Central memory CD8-positive, alpha-beta T cell (primary cell): Measurements from ENCODE around the gene RCC2.
A peak's percentile ranks its signal among the peaks of the same experiment; 100 is the strongest.

ENCODE experiments used
- ATAC-seq: fragments of 150-1000 bp; cut with Tn5 transposase; replicated peaks from 2 replicates; pipeline ENCODE4 v1.10.0; 2022; ENCODE audit warnings: mild to moderate bottlenecking, moderate FRiP score, moderate number of reproducible peaks; ENCODE audit not compliant: poor library complexity, severe bottlenecking; ENCODE audit errors: extremely low read depth
- DNase-seq, 2 donors: peaks; one replicate each; pipeline ENCODE4 v3.0.0; 2021; ENCODE audit warnings: low spot score in 2 of 2
- H3K27ac Mint-ChIP-seq: one replicate; pipeline ENCODE4 v1.8.0; 2022; ENCODE audit warnings: low read depth, mild to moderate bottlenecking, moderate library complexity, mixed read lengths
- H3K27me3 Mint-ChIP-seq: one replicate; pipeline ENCODE4 v1.8.0; 2022; ENCODE audit warnings: mixed read lengths
- H3K36me3 Mint-ChIP-seq: one replicate; pipeline ENCODE4 v1.8.0; 2022; ENCODE audit warnings: mild to moderate bottlenecking, moderate library complexity, mixed read lengths; ENCODE audit not compliant: insufficient read depth
- H3K4me1 Mint-ChIP-seq: one replicate; pipeline ENCODE4 v1.8.0; 2022; ENCODE audit warnings: mixed read lengths
- H3K4me3 Mint-ChIP-seq: one replicate; pipeline ENCODE4 v1.8.0; 2022; ENCODE audit warnings: mild to moderate bottlenecking, moderate library complexity, mixed read lengths
- H3K9me3 Mint-ChIP-seq: one replicate; pipeline ENCODE4 v1.8.0; 2022; ENCODE audit warnings: mixed read lengths

Gene RCC2

GRCh38 chr1:17405898-17406759 lies 33.3 kb downstream of the RCC2 start:
- H3K36me3 Mint-ChIP-seq: peaks cover 43% of the 10 kb centered on the region
- no peak overlapping the region for H3K27ac Mint-ChIP-seq
- ATAC-seq (peak; percentile 65), DNase-seq (peak in 1 of 2 donors; percentile 19)
- H3K9me3 Mint-ChIP-seq: no peaks in the 10 kb centered on the region
- no peak overlapping the region for H3K4me3 Mint-ChIP-seq
- H3K27me3 Mint-ChIP-seq: no peaks in the 10 kb centered on the region
- H3K4me1 Mint-ChIP-seq: no peaks in the 10 kb centered on the region

GRCh38 chr1:17404820-17405219 lies 34.7 kb downstream of the RCC2 start:
- Mint-ChIP-seq H3K36me3 (peaks cover 33% of the 10 kb centered on the region), H3K4me1 (no peaks in the 10 kb centered on the region), H3K27me3 (no peaks in the 10 kb centered on the region), H3K9me3 (no peaks in the 10 kb centered on the region), H3K27ac (no peak overlapping the region), H3K4me3 (no peak overlapping the region)
- no peak for DNase-seq
- ATAC-seq: no peak

GRCh38 chr1:17404034-17404684 lies 35.3 kb downstream of the RCC2 start:
- no peak for ATAC-seq
- no peaks in the 10 kb centered on the region for H3K27me3 Mint-ChIP-seq
- no peak overlapping the region for H3K4me3 Mint-ChIP-seq
- no peaks in the 10 kb centered on the region for H3K4me1 Mint-ChIP-seq
- peaks cover 28% of the 10 kb centered on the region for H3K36me3 Mint-ChIP-seq
- H3K9me3 Mint-ChIP-seq: no peaks in the 10 kb centered on the region
- no peak for DNase-seq
- peak overlapping the region; percentile 46 for H3K27ac Mint-ChIP-seq

DNA sequence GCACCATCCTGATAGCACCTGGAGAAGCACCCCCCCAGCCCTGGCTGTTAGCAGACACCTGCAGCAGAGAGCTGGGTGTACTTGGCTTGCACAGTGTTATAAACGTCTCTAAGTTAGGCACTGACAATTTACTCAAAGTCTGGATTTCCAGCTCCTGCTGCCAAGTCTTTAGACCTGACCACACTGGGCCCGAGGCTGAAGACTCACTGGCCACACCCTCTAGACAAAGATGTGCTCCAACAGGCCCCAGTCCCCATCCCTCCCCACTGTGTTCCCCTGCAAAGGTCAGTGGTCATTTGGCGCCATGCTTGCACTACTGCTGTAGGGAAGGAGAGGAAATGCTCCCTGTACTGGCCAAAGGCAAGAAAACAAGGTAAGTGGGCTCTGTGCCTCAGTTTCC lies 36.4 kb downstream of the RCC2 start:
- no peaks in the 10 kb centered on the region for H3K27me3 Mint-ChIP-seq
- H3K4me3 Mint-ChIP-seq: no peak overlapping the region
- DNase-seq (no peak), ATAC-seq (no peak)
- peaks cover 17% of the 10 kb centered on the region for H3K36me3 Mint-ChIP-seq
- H3K9me3 Mint-ChIP-seq: no peaks in the 10 kb centered on the region
- no peaks in the 10 kb centered on the region for H3K4me1 Mint-ChIP-seq
- no peak overlapping the region for H3K27ac Mint-ChIP-seq

- Mint-ChIP-seq H3K27me3 (no peaks in the 10 kb centered on the region), H3K4me1 (no peaks in the 10 kb centered on the region), H3K27ac (no peak overlapping the region), H3K9me3 (no peaks in the 10 kb centered on the region), H3K36me3 (peaks cover 5% of the 10 kb centered on the region), H3K4me3 (no peak overlapping the region)
- ATAC-seq: no peak
- no peak for DNase-seq
Observed at GRCh38 chr1:17401841-17402240, 37.6 kb downstream of the RCC2 start.

- Mint-ChIP-seq H3K4me3 (no peak overlapping the region), H3K4me1 (no peaks in the 10 kb centered on the region), H3K27ac (no peak overlapping the region), H3K9me3 (no peaks in the 10 kb centered on the region), H3K27me3 (no peaks in the 10 kb centered on the region), H3K36me3 (peaks cover 3% of the 10 kb centered on the region)
- ATAC-seq (no peak), DNase-seq (no peak)
Observed at GRCh38 chr1:17400725-17401341, 38.6 kb downstream of the RCC2 start.

GRCh38 chr1:17397910-17398695 lies 41.4 kb downstream of the RCC2 start:
- Mint-ChIP-seq H3K4me1 (peaks cover 2% of the 10 kb centered on the region), H3K4me3 (no peak overlapping the region), H3K27ac (no peak overlapping the region), H3K27me3 (no peaks in the 10 kb centered on the region), H3K9me3 (no peaks in the 10 kb centered on the region), H3K36me3 (no peaks in the 10 kb centered on the region)
- DNase-seq (no peak), ATAC-seq (no peak)

- Mint-ChIP-seq H3K4me3 (no peak overlapping the region), H3K9me3 (no peaks in the 10 kb centered on the region), H3K27ac (no peak overlapping the region), H3K4me1 (peaks cover 5% of the 10 kb centered on the region), H3K36me3 (no peaks in the 10 kb centered on the region), H3K27me3 (peaks cover 10% of the 10 kb centered on the region)
- DNase-seq: no peak
- ATAC-seq: no peak
Observed at GRCh38 chr1:17393230-17393629, 46.2 kb downstream of the RCC2 start.

DNA sequence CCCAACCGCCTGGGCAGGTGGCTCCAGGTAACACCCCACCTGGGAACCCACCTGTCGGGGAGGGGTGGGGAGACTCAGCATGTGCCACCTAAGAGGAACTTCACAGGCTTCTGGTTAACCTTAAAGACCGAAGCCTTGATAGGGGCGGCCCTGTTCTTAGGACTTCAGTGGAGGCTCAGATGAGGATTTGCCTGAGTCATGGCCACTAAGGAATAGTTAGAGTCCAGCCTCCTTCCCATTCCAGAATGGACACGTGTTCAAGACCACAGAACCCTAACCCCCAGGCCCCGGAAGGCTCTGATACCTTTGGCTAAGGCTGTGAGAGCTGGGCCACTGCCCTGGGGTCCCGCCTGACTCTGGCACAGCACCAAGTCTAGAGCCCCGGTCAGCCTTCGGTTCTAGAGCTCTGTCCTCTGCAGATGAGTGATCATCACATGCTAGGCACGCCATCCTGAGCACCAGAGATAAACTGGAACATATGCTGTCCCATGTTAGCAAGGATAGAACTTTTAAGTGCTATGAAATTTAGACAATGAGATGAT lies 47.2 kb downstream of the RCC2 start:
- Mint-ChIP-seq H3K9me3 (no peaks in the 10 kb centered on the region), H3K4me1 (peaks cover 5% of the 10 kb centered on the region), H3K4me3 (no peak overlapping the region), H3K27me3 (peaks cover 10% of the 10 kb centered on the region), H3K36me3 (no peaks in the 10 kb centered on the region), H3K27ac (no peak overlapping the region)
- no peak for DNase-seq
- no peak for ATAC-seq

- DNase-seq: no peak
Observed at GRCh38 chr1:17381161-17381560, 58.3 kb downstream of the RCC2 start.

GRCh38 chr1:17377325-17377953 lies 62.0 kb downstream of the RCC2 start:
- no peak for ATAC-seq
- Mint-ChIP-seq H3K27me3 (peaks cover 49% of the 10 kb centered on the region), H3K36me3 (no peaks in the 10 kb centered on the region), H3K4me1 (no peaks in the 10 kb centered on the region), H3K4me3 (no peak overlapping the region), H3K9me3 (no peaks in the 10 kb centered on the region), H3K27ac (no peak overlapping the region)
- no peak for DNase-seq

More at GRCh38 chr1:17381161-17381560, 58.3 kb downstream of the RCC2 start:
- Mint-ChIP-seq H3K4me1 (no peaks in the 10 kb centered on the region), H3K4me3 (no peak overlapping the region), H3K27ac (no peak overlapping the region), H3K27me3 (peaks cover 61% of the 10 kb centered on the region), H3K9me3 (no peaks in the 10 kb centered on the region), H3K36me3 (no peaks in the 10 kb centered on the region)
- no peak for ATAC-seq

GRCh38 chr1:17375651-17376050 lies 63.8 kb downstream of the RCC2 start:
- H3K9me3 Mint-ChIP-seq: no peaks in the 10 kb centered on the region
- ATAC-seq (no peak), DNase-seq (no peak)
- no peak overlapping the region for H3K4me3 Mint-ChIP-seq
- no peaks in the 10 kb centered on the region for H3K4me1 Mint-ChIP-seq
- no peaks in the 10 kb centered on the region for H3K36me3 Mint-ChIP-seq
- H3K27me3 Mint-ChIP-seq: peaks cover 36% of the 10 kb centered on the region
- no peak overlapping the region for H3K27ac Mint-ChIP-seq
